ENCODE measurements around the gene EXOC2. TPM values are rescaled to one million over a fixed set of nuclear protein-coding genes. Genes with fewer than 3 reads are reported as not detected.

EXOC2 gene
- total RNA-seq, 1 experiment from 2014 or later: 24.5 TPM

- peaks cover 12 to 18% of the 10 kb centered on the region in 2 experiments for H3K4me1 ChIP-seq (ENCODE audit: control insufficient read depth in 1 of 2, insufficient read depth in 2 of 2, low read length in 2 of 2)
- H3K4me3 ChIP-seq (replicated peaks in 1 of 2; ENCODE audit: low read depth in 1 of 2, low read length in 2 of 2): no peak overlapping the region
- H2AFZ ChIP-seq (ENCODE audit: low read depth, low read length, poor library complexity, severe bottlenecking): no peak overlapping the region
- ChIA-PET POLR2A (no interaction called here), CTCF (no interaction called here), RAD21 (ENCODE audit: low non-redundant PET in 1 of 2, low total read pairs in 2 of 2, uncharacterized antibody in 2 of 2, unreplicated experiment in 2 of 2) (no interaction called here)
- H3K9me2 ChIP-seq (ENCODE audit: insufficient read depth): no peaks in the 10 kb centered on the region
- no peaks in the 10 kb centered on the region for H3K79me2 ChIP-seq (ENCODE audit: insufficient read depth, low read length)
- intact Hi-C loops (cut with micrococcal nuclease): no loop called here
- no peaks in the 10 kb centered on the region for H4K20me1 ChIP-seq (ENCODE audit: insufficient read depth)
- ATAC-seq: no peak
- no peak overlapping the region for H3K4me2 ChIP-seq (ENCODE audit: low read length)
- no TSS peak for BruUV-seq (replicated peaks)
- DNase-seq (ENCODE audit: low read depth, low spot score): peak; percentile 19
- no peak overlapping the region for H3K27ac ChIP-seq (ENCODE audit: low read depth, low read length)
- H3K27me3 ChIP-seq (ENCODE audit: insufficient read depth, low read length): no peaks in the 10 kb centered on the region
- H3K9me3 ChIP-seq (ENCODE audit: control insufficient read depth in 1 of 2, insufficient read depth in 1 of 2, low read depth in 1 of 2, low read length in 2 of 2): no peaks in the 10 kb centered on the region
- TF ChIP-seq REST (IDR thresholded peaks at IDR 0.05; ENCODE audit: low read depth) (no peak), SRF (IDR thresholded peaks at IDR 0.05; ENCODE audit: low read depth) (no peak), SP1 (IDR thresholded peaks at IDR 0.05; ENCODE audit: low read depth) (no peak), TCF7L2 (IDR thresholded peaks at IDR 0.05; ENCODE audit: borderline replicate concordance, extremely low read depth, insufficient read depth, insufficient read length) (no peak), EZH2phosphoT487 (IDR thresholded peaks at IDR 0.05; ENCODE audit: borderline replicate concordance) (no peak), CEBPB (IDR thresholded peaks at IDR 0.05; ENCODE audit: low read depth) (peak; percentile 88)
- H3K9ac ChIP-seq (ENCODE audit: low read length): no peak overlapping the region
- H3K36me3 ChIP-seq (ENCODE audit: control insufficient read depth in 1 of 2, insufficient read depth in 2 of 2, low read length in 2 of 2): no peaks in the 10 kb centered on the region
These were observed 106.4 kb downstream of the EXOC2 start for GRCh38 chr6:586553-586952.

- DNase-seq (ENCODE audit: low read depth, low spot score) (no peak), ATAC-seq (peak; percentile 54; the same call in 1 of the 2 replicates)
- Histone ChIP-seq H4K20me1 (ENCODE audit: insufficient read depth) (no peaks in the 10 kb centered on the region), H3K36me3 (ENCODE audit: control insufficient read depth in 1 of 2, insufficient read depth in 2 of 2, low read length in 2 of 2) (no peaks in the 10 kb centered on the region), H3K4me3 (replicated peaks in 1 of 2; ENCODE audit: low read depth in 1 of 2, low read length in 2 of 2) (no peak overlapping the region), H2AFZ (ENCODE audit: low read depth, low read length, poor library complexity, severe bottlenecking) (no peak overlapping the region), H3K27me3 (ENCODE audit: insufficient read depth, low read length) (no peaks in the 10 kb centered on the region), H3K4me1 (ENCODE audit: control insufficient read depth in 1 of 2, insufficient read depth in 2 of 2, low read length in 2 of 2) (peaks cover 12 to 18% of the 10 kb centered on the region in 2 experiments), H3K9me3 (ENCODE audit: control insufficient read depth in 1 of 2, insufficient read depth in 1 of 2, low read depth in 1 of 2, low read length in 2 of 2) (no peaks in the 10 kb centered on the region), H3K27ac (ENCODE audit: low read depth, low read length) (no peak overlapping the region), H3K4me2 (ENCODE audit: low read length) (no peak overlapping the region), H3K9me2 (ENCODE audit: insufficient read depth) (no peaks in the 10 kb centered on the region), H3K79me2 (ENCODE audit: insufficient read depth, low read length) (no peaks in the 10 kb centered on the region), H3K9ac (ENCODE audit: low read length) (no peak overlapping the region)
- ChIA-PET RAD21 (ENCODE audit: low non-redundant PET in 1 of 2, low total read pairs in 2 of 2, uncharacterized antibody in 2 of 2, unreplicated experiment in 2 of 2) (no interaction called here), CTCF (interaction anchor here (3.0 kb wide), 1 partner anchor 10 kb away, joined by 15 read pairs; no protein-coding TSS in a partner anchor), POLR2A (no interaction called here)
- no TSS peak for BruUV-seq (replicated peaks)
- TF ChIP-seq ATF3 (IDR thresholded peaks at IDR 0.05) (no peak), ZBTB33 (IDR thresholded peaks at IDR 0.05; ENCODE audit: extremely low read depth, insufficient replicate concordance, low read length) (no peak), EZH2 (IDR thresholded peaks at IDR 0.05) (no peak), ZFX (IDR thresholded peaks at IDR 0.05) (no peak), CBX3 (IDR thresholded peaks at IDR 0.05; ENCODE audit: low read depth) (no peak)
- intact Hi-C loops (cut with micrococcal nuclease): no loop called here
These were observed 109.3 kb downstream of the EXOC2 start for GRCh38 chr6:583635-584034.

All from HCT116 (cell line).